Measurements from ENCODE around the gene RRAS.

Gene RRAS

DNA sequence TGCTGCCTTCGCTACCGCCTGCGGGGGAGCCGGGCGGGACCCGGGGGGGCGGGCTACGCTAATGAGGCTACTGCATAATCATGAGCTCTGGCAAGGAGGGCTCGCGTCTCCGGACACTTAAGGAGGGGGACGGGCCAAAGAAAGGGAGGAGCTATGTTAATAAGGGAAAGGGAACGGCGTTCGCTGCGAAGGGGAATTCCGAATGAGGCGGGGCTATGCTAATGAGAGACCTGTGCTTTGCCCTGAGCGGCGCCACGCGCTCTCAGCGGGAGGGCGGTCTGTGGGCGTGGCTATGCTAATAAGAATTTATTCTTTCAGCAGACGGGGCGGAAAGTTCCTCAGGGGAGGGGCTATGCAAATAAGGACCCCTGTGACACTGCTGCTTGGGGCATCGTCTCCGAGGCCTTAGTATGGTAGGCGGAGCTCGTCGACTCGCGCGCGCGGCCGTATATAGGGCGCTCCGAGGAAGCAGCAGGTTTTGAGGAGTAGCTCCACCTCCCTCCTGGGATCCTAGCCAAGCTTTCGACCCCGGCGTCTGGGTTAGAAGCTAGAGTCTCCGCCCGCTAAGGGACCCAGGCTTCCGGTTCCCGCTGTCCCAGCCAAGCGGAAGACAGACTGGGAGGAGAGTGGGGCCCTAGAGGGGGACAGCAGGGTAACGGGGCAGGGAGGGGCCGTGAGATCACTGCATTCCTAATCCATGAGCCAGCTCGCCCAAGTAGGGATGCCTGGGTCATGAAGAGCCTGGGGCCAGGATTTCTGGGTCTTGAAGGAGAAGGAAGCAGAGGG, at the start of gene RRAS:
RRAS (minus strand) TSS at position 31 of the 786 bp plus-strand sequence. CDS start 45 bp downstream, outside the sequence.
- in situ Hi-C loops (cut with MboI; ENCODE audit: low pct_unique_long_range_greater_than_20kb, low sequenced_read_pairs, unreplicated experiment): no loop called here
- TF ChIP-seq, protein P1, sequence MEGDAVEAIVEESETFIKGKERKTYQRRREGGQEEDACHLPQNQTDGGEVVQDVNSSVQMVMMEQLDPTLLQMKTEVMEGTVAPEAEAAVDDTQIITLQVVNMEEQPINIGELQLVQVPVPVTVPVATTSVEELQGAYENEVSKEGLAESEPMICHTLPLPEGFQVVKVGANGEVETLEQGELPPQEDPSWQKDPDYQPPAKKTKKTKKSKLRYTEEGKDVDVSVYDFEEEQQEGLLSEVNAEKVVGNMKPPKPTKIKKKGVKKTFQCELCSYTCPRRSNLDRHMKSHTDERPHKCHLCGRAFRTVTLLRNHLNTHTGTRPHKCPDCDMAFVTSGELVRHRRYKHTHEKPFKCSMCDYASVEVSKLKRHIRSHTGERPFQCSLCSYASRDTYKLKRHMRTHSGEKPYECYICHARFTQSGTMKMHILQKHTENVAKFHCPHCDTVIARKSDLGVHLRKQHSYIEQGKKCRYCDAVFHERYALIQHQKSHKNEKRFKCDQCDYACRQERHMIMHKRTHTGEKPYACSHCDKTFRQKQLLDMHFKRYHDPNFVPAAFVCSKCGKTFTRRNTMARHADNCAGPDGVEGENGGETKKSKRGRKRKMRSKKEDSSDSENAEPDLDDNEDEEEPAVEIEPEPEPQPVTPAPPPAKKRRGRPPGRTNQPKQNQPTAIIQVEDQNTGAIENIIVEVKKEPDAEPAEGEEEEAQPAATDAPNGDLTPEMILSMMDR (IDR thresholded peaks at IDR 0.05; ENCODE audit: extremely low read depth, insufficient read depth, missing control alignments): no peak
- DNase-seq (ENCODE audit: low spot score): peak; percentile 99

DNA sequence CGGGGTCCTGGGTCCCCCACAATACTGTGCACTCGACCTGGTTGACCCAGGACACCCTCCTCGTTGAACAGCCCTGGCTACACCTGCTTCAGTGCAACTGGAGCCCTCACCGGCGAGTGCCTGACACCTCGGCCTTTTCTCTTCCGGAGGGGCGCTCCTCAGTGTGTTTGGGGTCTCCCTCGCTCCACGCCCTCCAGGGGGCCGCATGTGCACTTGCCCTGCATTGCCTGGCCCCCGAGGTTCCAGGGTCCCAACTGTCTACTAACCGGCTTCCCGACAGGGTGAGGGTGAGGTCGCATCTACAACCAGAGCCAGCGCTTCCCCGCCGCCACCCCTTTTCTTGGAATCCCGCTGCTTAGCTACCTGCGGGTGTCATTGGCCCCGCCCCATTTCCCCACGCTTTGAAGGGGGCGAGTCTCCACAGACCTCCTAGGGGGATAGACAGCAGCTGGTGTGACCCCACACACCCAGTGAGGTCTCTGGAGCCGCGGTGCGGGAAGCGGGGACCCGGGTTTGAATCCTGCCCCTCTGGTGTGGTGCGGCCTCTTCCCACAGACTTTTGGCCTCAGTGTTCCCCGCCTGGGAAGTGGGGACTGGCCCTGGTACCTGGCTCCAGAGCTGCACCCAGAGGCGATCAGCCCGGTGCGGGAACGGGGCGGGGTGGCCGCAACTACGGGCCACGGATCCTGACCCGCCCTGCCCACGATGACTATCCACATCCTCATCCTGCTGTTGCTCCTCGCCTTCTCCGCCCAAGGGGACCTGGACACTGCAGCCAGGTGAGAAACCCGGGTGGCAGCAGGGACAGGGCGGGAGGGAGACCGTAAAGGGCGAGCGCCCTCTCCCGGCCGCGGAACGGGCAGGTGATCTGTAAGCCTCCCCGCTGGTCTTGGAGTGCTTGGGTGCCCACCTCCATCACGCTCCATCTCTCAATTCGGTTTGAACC, 49.5 kb upstream of the RRAS start, which contains the start of gene ADM5:
ADM5 (plus strand) TSS at position 462 of the 946 bp plus-strand sequence; CDS start at position 706, 244 bp downstream.
- TF ChIP-seq, protein P1 (IDR thresholded peaks at IDR 0.05; ENCODE audit: extremely low read depth, insufficient read depth, missing control alignments): peak; percentile 68
- DNase-seq (ENCODE audit: low spot score): peak; percentile 75
- in situ Hi-C loops (cut with MboI; ENCODE audit: low pct_unique_long_range_greater_than_20kb, low sequenced_read_pairs, unreplicated experiment): no loop called here

DNA sequence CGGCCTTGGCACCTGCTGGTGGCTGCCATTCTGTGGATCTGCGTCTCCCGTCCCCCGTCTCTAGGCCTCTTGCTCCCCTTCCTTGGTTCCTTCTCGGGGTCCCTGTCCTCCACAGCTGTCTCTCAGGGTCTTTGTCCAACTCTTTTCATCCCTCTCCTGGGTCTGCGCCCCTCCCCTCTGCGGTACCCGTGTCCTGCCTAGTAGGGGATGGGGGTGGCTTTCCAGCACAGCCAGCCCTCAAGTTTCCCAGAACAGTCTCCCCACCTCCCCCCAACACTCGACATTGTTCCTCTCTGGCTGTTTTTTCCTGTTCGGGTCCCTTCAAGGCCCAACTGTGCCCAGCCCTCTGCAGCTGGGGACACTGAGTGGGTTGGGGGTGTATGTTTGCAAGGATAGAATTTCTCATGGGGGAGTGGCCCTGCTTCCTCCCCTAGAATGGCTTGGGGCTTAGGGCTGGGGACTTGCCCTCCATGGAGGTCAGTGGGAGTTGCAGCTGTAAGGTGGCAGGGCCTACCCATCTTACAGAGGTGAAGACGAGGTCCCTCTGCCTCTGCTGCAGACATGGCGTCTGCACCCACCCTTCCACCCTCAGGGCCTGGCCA, 48.7 kb upstream of the RRAS start:
- in situ Hi-C loops (cut with MboI; ENCODE audit: low pct_unique_long_range_greater_than_20kb, low sequenced_read_pairs, unreplicated experiment): no loop called here
- TF ChIP-seq, protein P1 (IDR thresholded peaks at IDR 0.05; ENCODE audit: extremely low read depth, insufficient read depth, missing control alignments): no peak
- no peak for DNase-seq (ENCODE audit: low spot score)

DNA sequence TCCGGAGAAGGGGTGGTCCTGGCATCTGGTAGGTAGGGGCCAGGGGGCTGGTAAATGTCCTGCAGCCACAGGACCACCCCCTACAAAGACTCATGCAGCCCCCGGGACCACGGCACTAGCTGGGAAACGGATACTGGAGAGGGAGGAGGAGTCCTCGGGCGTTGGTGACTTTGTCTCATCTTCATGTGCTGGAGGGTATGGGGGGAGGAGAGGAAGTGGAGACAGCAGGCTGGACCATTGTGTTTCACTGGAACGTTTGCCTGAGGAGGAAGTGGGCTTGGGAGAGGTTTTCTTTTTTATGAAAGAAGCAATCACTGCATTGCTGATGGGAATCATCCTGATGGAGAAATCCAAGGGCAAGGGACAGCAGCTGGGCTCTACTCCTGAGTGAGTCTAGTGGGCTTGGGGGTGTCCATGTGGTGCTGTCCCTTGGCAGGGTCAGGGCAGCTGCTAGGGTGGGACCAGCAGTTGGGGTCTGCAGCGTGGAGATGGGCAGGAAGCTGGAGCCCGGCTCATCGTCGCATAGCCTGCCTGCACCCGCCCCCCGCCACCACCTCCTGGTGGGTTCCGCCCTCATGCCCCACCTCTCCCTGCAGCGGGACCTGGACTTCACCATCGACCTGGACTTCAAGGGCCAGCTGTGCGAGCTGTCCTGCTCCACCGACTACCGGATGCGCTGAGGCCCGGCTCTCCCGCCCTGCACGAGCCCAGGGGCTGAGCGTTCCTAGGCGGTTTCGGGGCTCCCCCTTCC, 47.8 kb upstream of the RRAS start:
- DNase-seq (ENCODE audit: low spot score): no peak
- in situ Hi-C loops (cut with MboI; ENCODE audit: low pct_unique_long_range_greater_than_20kb, low sequenced_read_pairs, unreplicated experiment): no loop called here
- TF ChIP-seq, protein P1 (IDR thresholded peaks at IDR 0.05; ENCODE audit: extremely low read depth, insufficient read depth, missing control alignments): no peak

DNA sequence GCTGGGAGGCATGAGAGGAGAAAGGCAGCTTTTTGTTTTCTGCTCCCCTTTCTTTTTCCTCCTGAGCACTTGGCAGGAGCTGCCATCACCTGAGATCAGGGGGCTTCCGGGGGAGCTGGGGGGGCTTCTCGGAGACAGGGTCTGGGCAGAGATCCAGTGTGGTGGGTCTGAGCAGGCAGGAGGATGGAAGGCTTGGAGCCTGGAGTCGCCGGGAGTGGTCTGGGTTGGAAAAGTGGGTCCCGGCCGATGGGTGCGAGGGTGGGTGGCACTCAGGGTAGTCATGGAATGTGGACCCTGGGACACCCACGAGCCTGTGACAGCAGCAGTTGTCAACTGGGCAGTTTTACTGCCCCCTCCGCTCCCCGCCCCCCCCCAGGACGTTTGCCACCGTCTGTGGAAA, 47.2 kb upstream of the RRAS start:
- TF ChIP-seq, protein P1 (IDR thresholded peaks at IDR 0.05; ENCODE audit: extremely low read depth, insufficient read depth, missing control alignments): no peak
- no peak for DNase-seq (ENCODE audit: low spot score)
- in situ Hi-C loops (cut with MboI; ENCODE audit: low pct_unique_long_range_greater_than_20kb, low sequenced_read_pairs, unreplicated experiment): no loop called here
